Hepatocyte (in vitro differentiated cells): ENCODE measurements around the gene MRPL14. TPM values are rescaled to one million over a fixed set of nuclear protein-coding genes. Genes with fewer than 3 reads are reported as not detected.

Source experiments
- DNase-seq: peaks from one replicate; pipeline ENCODE4 v3.0.0-alpha.2; 2016; ENCODE audit warnings: low spot score
- H2AFZ ChIP-seq: fragments of 200-600 bp; sonication (generic); 2 replicates; pipeline ENCODE4 v1.6.0; 2016; ENCODE audit warnings: antibody characterized with exemption, mild to moderate bottlenecking
- H3K27ac ChIP-seq: fragments of 200-600 bp; sonication (generic); 2 replicates; pipeline ENCODE4 v1.5.1; 2016; ENCODE audit warnings: mild to moderate bottlenecking
- H3K27me3 ChIP-seq: fragments of 200-600 bp; sonication (generic); 2 replicates; pipeline ENCODE4 v1.6.1; 2016
- H3K36me3 ChIP-seq: fragments of 200-600 bp; sonication (generic); replicated peaks from 2 replicates; pipeline ENCODE4 v1.5.1; 2016; ENCODE audit warnings: low read depth; ENCODE audit not compliant: insufficient read depth
- H3K4me1 ChIP-seq: fragments of 200-600 bp; sonication (generic); 2 replicates; pipeline ENCODE4 v1.5.1; 2016; ENCODE audit warnings: mild to moderate bottlenecking, moderate library complexity; ENCODE audit not compliant: insufficient read depth
- H3K4me2 ChIP-seq: fragments of 200-600 bp; sonication (generic); 2 replicates; pipeline ENCODE4 v1.6.0; 2016
- H3K4me3 ChIP-seq: fragments of 200-600 bp; sonication (generic); 2 replicates; pipeline ENCODE4 v1.5.1; 2016; ENCODE audit warnings: mild to moderate bottlenecking
- H3K79me2 ChIP-seq: fragments of 200-600 bp; sonication (generic); 2 replicates; pipeline ENCODE4 v1.6.0; 2017; ENCODE audit warnings: mild to moderate bottlenecking
- H3K9me2 ChIP-seq: fragments of 200-600 bp; sonication (generic); replicated peaks from 2 replicates; pipeline ENCODE4 v1.6.0; 2017; ENCODE audit warnings: mild to moderate bottlenecking; ENCODE audit not compliant: insufficient read depth
- H3K9me3 ChIP-seq: fragments of 200-600 bp; sonication (generic); 2 replicates; pipeline ENCODE4 v1.5.1; 2016; ENCODE audit warnings: low read depth, mild to moderate bottlenecking
- H4K20me1 ChIP-seq: fragments of 200-600 bp; sonication (generic); 2 replicates; pipeline ENCODE4 v1.6.0; 2016; ENCODE audit warnings: mild to moderate bottlenecking; ENCODE audit not compliant: insufficient read depth, poor library complexity, severe bottlenecking
- CTCF ChIP-seq: fragments of 200-600 bp; sonication (generic); IDR thresholded peaks from 2 replicates; pipeline ENCODE4 v1.5.1; 2016; ENCODE audit warnings: antibody characterized with exemption, mild to moderate bottlenecking; ENCODE audit not compliant: poor library complexity
- EZH2 ChIP-seq: fragments of 200-600 bp; sonication (generic); IDR thresholded peaks from 2 replicates; pipeline ENCODE4 v1.6.1; 2016; ENCODE audit warnings: antibody characterized with exemption, mild to moderate bottlenecking, borderline replicate concordance
- EZH2phosphoT487 ChIP-seq: fragments of 200-600 bp; sonication (generic); IDR thresholded peaks from one replicate; pipeline ENCODE4 v1.6.1; 2018; ENCODE audit warnings: antibody characterized with exemption, mild to moderate bottlenecking, low read depth, moderate library complexity; ENCODE audit not compliant: unreplicated experiment, severe bottlenecking
- WGBS: methylation state at CpG from one replicate; pipeline ENCODE4 v1.1.6; 2016; ENCODE audit warnings: low lambda C conversion rate; ENCODE audit errors: missing lambda C conversion rate; 5-methylcytosine and 5-hydroxymethylcytosine counted together
- polyA plus RNA-seq: library from polyadenylated mRNA; unstranded; fragments of >200 nt; fragmentation: Nextera tagmentation; extraction: Ambion mirVana; gene quantifications from 2 replicates; pipeline ENCODE4 v1.2.1, GENCODE V29; 2016
- total RNA-seq: library from RNA; depleted of rRNA; stranded (reverse); fragments of >200 nt; gene quantifications from 2 replicates; pipeline ENCODE4 v1.2.3, GENCODE V29; 2014

Gene MRPL14
- total and polyA plus RNA-seq, 2 experiments from 2014 or later = 58.3 to 124 TPM

DNA sequence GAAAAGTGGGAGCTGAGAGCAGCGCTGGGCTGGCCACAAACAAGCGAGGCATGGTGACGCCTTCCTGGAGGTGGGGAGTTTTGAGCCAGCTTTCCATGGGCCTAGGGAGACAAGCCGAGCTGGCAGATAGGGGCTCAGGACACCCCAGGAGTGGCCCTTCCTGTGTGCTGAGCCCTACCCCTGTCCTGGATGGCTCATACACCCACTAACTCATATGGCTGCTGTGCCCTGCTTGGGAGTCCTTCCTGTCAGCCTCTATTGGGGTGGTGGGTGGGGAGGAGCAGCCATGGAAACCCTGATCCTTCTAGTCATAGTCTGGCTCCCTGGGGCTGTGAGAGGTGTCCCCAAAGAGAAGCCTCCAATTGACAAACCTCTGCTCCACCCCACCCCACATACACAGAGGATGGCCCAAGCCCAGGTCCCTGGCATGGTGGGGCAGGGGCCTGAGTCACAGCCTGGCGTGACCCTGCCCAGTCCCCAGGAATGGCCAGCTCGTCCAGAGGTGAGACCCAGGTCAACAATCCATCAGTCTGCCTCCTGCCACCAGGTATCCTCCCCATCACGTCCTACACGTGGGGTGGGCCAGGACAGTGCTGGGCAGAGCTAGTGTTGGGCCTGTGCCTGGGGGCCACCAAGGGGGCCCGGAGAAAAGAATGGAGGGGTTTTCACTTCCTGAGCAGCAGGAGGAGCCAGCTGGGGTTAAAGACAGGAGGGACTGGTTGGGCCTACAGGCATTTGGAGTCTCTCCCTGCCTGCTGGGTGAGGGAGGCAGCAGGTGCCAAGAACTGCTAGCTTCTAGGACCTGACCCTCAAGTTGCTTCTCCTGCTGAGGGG is 52.2 kb downstream of the MRPL14 start:
- no peaks in the 10 kb centered on the region for H3K9me2 ChIP-seq
- no peaks in the 10 kb centered on the region for H4K20me1 ChIP-seq
- no peak overlapping the region for H2AFZ ChIP-seq
- no peaks in the 10 kb centered on the region for H3K79me2 ChIP-seq
- TF ChIP-seq EZH2 (no peak), CTCF (no peak), EZH2phosphoT487 (no peak)
- H3K27ac ChIP-seq = no peak overlapping the region
- H3K9me3 ChIP-seq = no peaks in the 10 kb centered on the region
- peak overlapping the region; percentile 84 for H3K4me2 ChIP-seq
- H3K36me3 ChIP-seq = no peaks in the 10 kb centered on the region
- H3K27me3 ChIP-seq = no peaks in the 10 kb centered on the region
- H3K4me3 ChIP-seq = no peak overlapping the region
- H3K4me1 ChIP-seq = peaks cover 35% of the 10 kb centered on the region
- WGBS = 61% methylated on average over 9 of the region's 9 CpGs
- DNase-seq = no peak

DNA sequence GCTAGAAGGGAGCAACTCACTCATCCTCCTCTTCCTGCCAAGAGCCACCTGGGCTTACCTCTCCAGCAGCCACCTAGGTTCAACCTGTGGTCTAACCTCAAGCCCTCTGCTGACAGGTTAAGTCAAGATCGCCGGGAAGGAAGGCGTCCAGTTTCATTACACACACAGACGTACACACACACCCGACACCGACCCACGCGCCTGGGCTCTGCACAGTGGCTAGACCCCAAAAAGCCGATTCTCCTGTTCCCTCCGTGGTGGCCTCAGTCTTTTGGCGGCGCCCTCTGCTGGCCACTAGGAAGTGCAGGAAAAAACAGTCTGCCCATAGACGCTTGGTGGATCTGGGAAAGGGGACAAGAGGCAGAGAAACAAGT is 52.8 kb downstream of the MRPL14 start:
- peak overlapping the region; percentile 84 for H3K4me2 ChIP-seq
- no peak overlapping the region for H3K4me3 ChIP-seq
- peaks cover 35% of the 10 kb centered on the region for H3K4me1 ChIP-seq
- DNase-seq = peak; percentile 90
- TF ChIP-seq EZH2phosphoT487 (no peak), CTCF (peak; percentile 94)
- no peaks in the 10 kb centered on the region for H3K79me2 ChIP-seq
- H2AFZ ChIP-seq = no peak overlapping the region
- no peaks in the 10 kb centered on the region for H3K9me3 ChIP-seq
- H3K27ac ChIP-seq = peak overlapping the region; percentile 56
- H4K20me1 ChIP-seq = no peaks in the 10 kb centered on the region
- H3K27me3 ChIP-seq = no peaks in the 10 kb centered on the region
- H3K9me2 ChIP-seq = no peaks in the 10 kb centered on the region
- H3K36me3 ChIP-seq = no peaks in the 10 kb centered on the region
- 6% methylated on average over 13 of the region's 13 CpGs for WGBS

DNA sequence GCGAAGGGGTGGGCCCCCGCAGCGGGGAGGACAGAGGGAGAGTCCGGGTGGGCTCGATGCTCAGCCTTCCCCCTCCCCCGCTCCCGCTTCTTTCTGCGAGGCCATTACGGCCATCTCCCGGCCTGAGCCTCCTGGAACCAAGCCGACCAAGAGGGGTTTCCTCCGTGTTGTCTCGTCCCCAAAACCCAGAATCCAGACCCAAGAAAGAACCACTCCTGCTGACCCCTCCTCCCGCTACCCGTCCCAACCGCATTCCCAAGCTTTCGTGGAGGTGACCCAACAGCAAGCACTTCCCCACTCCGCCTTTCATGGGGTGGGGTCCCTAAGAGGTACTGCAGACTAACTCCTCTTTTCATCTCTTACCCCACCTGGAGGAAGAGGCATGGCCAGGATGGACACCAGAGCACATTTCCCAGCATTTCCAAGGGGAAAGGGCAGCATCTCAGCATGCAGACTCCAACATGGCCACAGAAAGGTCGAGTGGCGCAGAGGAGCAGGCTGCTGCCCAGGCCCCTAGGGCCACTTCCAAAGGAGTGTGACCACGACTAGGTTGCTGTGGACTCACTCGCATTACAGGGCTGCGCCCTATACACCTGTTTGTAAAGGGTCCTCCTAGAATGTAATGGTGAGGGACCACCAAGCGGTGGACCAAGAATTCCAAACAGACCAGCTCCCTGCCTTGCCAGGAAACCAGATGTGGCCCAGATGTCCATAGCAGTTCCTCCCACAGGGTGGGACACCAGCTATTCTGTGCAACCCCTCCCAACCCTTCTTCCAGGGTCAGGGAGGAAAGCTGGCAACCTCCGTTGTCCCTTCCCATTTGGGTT is 53.4 kb downstream of the MRPL14 start:
- H2AFZ ChIP-seq = peak overlapping the region; percentile 13
- peak overlapping the region; percentile 84 for H3K4me2 ChIP-seq
- H3K79me2 ChIP-seq = no peaks in the 10 kb centered on the region
- no peaks in the 10 kb centered on the region for H3K9me3 ChIP-seq
- H3K27me3 ChIP-seq = no peaks in the 10 kb centered on the region
- peaks cover 35% of the 10 kb centered on the region for H3K4me1 ChIP-seq
- H4K20me1 ChIP-seq = no peaks in the 10 kb centered on the region
- DNase-seq = no peak
- no peak for TF ChIP-seq EZH2phosphoT487
- TF ChIP-seq CTCF = no peak
- TF ChIP-seq EZH2 = no peak
- peak overlapping the region; percentile 26 for H3K4me3 ChIP-seq
- H3K9me2 ChIP-seq = no peaks in the 10 kb centered on the region
- WGBS = 33% methylated on average over 18 of the region's 25 CpGs
- H3K36me3 ChIP-seq = no peaks in the 10 kb centered on the region
- peak overlapping the region; percentile 56 for H3K27ac ChIP-seq
